Transverse colon (tissue), 4 donors: ENCODE data around the gene LRRC61.
A peak's percentile ranks its signal among the peaks of the same experiment; 100 is the strongest.

Source experiments
- CTCF ChIP-seq, 5 experiments: fragments of 200-600 bp in 3 of 5; fragments of 450-650 bp in 2 of 5; sonication (generic) in 3 of 5; IDR thresholded peaks; 1 replicate in 2 of 5; 2 replicates in 3 of 5; pipeline ENCODE4 v1.5.1; 2016 to 2017; ENCODE audit warnings: antibody characterized with exemption in 5 of 5, inconsistent platforms in 3 of 5, mild to moderate bottlenecking in 2 of 5, moderate library complexity in 1 of 5
- EP300 ChIP-seq: sonication (generic); formaldehyde crosslinking; IDR thresholded peaks from one replicate; pipeline ENCODE4 v1.6.1; 2017; ENCODE audit warnings: antibody characterized with exemption, low read depth
- POLR2A ChIP-seq: fragments of 450-650 bp; IDR thresholded peaks from one replicate; pipeline ENCODE4 v1.6.1; 2016; ENCODE audit warnings: antibody characterized with exemption, mild to moderate bottlenecking, moderate library complexity
- POLR2AphosphoS5 ChIP-seq, 3 donors: sonication (generic); formaldehyde crosslinking; IDR thresholded peaks; one replicate each; pipeline ENCODE4 v1.6.1; 2016; ENCODE audit warnings: antibody characterized with exemption in 3 of 3

GRCh38 chr7:150373049-150373801, 50.1 kb downstream of the LRRC61 start:
- TF ChIP-seq CTCF (IDR thresholded peaks at IDR 0.05) (no peak), EP300 (no peak), POLR2AphosphoS5 (IDR thresholded peaks at IDR 0.05) (peak in 1 of 3 donors; percentile 28), POLR2A (peak; percentile 9)
